ENCODE data around the gene CEP120.

The CEP120 gene

DNA sequence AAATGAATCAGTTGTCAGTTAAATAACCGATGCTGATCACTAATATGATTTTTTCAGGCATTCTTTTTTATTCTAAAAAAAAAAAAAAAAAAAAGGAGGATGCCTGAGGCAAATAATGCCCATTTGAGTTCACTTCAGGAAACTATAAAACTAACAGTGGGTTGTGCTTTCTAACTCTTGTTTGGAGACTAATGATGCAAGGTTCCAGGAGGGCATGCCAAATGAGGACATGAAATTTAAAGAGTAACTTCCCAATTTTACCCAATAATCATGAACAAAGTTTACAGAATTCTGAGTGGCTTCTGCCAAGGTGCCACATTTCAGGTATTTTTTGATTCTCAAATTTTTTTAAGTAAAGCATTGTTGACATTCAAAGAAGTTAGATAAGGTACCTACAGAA, 41.0 kb downstream of the CEP120 start:
- TF ChIP-seq, protein P1, sequence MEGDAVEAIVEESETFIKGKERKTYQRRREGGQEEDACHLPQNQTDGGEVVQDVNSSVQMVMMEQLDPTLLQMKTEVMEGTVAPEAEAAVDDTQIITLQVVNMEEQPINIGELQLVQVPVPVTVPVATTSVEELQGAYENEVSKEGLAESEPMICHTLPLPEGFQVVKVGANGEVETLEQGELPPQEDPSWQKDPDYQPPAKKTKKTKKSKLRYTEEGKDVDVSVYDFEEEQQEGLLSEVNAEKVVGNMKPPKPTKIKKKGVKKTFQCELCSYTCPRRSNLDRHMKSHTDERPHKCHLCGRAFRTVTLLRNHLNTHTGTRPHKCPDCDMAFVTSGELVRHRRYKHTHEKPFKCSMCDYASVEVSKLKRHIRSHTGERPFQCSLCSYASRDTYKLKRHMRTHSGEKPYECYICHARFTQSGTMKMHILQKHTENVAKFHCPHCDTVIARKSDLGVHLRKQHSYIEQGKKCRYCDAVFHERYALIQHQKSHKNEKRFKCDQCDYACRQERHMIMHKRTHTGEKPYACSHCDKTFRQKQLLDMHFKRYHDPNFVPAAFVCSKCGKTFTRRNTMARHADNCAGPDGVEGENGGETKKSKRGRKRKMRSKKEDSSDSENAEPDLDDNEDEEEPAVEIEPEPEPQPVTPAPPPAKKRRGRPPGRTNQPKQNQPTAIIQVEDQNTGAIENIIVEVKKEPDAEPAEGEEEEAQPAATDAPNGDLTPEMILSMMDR (IDR thresholded peaks at IDR 0.05; ENCODE audit: poor library complexity, severe bottlenecking) = no peak
- Histone ChIP-seq H3K27ac (ENCODE audit: poor library complexity, severe bottlenecking) (no peak overlapping the region), H3K36me3 (ENCODE audit: low read depth) (peaks cover 94% of the 10 kb centered on the region)

DNA sequence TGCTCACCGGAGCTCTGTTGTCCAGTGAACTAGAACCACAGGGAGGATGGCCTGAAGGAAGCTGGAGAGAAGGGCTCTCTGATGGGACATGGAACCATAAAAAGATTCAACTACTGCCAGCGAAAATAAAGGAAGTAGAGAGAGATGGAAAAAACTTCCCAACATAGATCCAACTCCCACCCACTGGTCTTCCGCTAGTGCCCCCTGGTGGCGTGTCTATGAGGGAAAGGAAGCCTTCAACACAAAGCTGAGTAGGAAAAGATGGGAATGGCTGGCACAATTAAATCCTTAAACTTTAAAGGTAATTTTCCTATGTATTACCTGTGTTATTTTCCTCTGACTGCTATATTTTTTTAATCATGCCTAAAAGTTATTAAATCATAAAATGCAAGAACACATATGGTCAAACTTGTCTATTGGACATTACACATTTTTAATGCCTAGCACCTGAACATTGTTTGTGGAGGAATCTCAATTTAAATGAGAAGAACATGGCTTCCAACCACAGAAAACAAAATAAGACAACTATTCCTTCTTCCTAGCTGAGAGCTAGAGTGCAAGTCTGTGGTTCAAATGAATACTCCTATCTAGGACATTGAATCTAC, 51.5 kb downstream of the CEP120 start:
- Histone ChIP-seq H3K27ac (ENCODE audit: poor library complexity, severe bottlenecking) (no peak overlapping the region), H3K27me3 (ENCODE audit: insufficient read depth, poor library complexity, severe bottlenecking) (no peaks in the 10 kb centered on the region), H3K4me1 (ENCODE audit: insufficient read depth, poor library complexity, severe bottlenecking) (no peaks in the 10 kb centered on the region), H3K9me3 (ENCODE audit: severe bottlenecking) (no peaks in the 10 kb centered on the region), H3K36me3 (ENCODE audit: low read depth) (peaks cover 87% of the 10 kb centered on the region), H3K4me3 (ENCODE audit: severe bottlenecking) (no peak overlapping the region)
- DNase-seq (ENCODE audit: low spot score) (no peak), ATAC-seq (ENCODE audit: low read depth) (0 out of 3 replicates have a peak, but pooled peaks have one; percentile 23)
- TF ChIP-seq, protein P1 (IDR thresholded peaks at IDR 0.05; ENCODE audit: poor library complexity, severe bottlenecking) = peak; percentile 59

More for the DNA sequence above, 41.0 kb downstream of the CEP120 start:
- DNase-seq (ENCODE audit: low spot score) (no peak), ATAC-seq (ENCODE audit: low read depth) (no peak)
- no peaks in the 10 kb centered on the region for H3K9me3 ChIP-seq (ENCODE audit: severe bottlenecking)
- no peaks in the 10 kb centered on the region for H3K27me3 ChIP-seq (ENCODE audit: insufficient read depth, poor library complexity, severe bottlenecking)
- no peaks in the 10 kb centered on the region for H3K4me1 ChIP-seq (ENCODE audit: insufficient read depth, poor library complexity, severe bottlenecking)
- H3K4me3 ChIP-seq (ENCODE audit: severe bottlenecking) = no peak overlapping the region

DNA sequence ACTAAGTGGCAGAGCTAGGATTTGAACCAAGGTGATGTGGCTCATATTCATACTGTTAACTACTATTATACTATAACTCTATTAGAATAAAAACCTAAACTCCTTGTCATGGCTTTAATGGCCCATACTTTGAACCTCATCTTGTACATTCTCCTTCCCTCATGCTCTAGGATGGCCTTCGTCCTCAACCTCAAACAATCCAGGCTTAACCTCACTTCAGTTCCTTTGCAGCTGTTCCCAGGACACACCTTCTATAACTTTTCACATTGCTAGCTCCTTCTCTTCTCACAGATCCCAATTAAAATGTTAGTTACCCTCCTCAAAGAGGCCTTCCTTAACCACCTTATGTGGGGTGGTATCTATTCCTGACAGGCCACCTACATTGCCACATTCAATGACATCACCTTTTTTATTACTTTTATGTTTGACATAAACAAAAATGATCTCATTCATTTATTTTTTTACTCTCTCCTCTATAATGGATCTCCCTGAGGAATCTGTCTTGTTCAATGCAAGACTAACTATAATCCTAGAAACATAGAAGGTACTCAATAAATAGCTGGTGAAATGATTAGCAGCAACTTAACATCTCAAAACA, 53.7 kb downstream of the CEP120 start:
- Histone ChIP-seq H3K4me3 (ENCODE audit: severe bottlenecking) (no peak overlapping the region), H3K27me3 (ENCODE audit: insufficient read depth, poor library complexity, severe bottlenecking) (no peaks in the 10 kb centered on the region), H3K36me3 (ENCODE audit: low read depth) (peaks cover 87% of the 10 kb centered on the region), H3K4me1 (ENCODE audit: insufficient read depth, poor library complexity, severe bottlenecking) (no peaks in the 10 kb centered on the region), H3K9me3 (ENCODE audit: severe bottlenecking) (no peaks in the 10 kb centered on the region), H3K27ac (ENCODE audit: poor library complexity, severe bottlenecking) (no peak overlapping the region)
- TF ChIP-seq, protein P1 (IDR thresholded peaks at IDR 0.05; ENCODE audit: poor library complexity, severe bottlenecking) = no peak
- no peak for ATAC-seq (ENCODE audit: low read depth)
- no peak for DNase-seq (ENCODE audit: low spot score)

DNA sequence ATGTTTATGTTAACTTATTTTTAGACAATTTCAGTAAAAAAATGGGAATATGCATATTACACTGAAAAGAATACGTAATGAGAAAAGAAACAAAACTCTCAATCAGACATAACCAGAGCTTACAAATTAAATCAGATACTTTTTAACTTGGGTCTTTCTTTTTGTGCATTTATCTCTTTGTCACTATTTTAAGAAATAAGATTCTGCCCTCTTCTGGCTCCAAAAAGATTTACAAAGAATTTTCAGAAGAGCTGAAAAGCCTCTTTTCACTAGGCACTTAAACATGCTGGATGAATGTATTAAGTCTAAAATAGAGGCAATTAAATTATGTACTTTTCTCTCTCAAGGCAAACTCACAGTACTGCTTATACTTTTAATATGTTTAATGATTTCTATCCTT, 55.5 kb downstream of the CEP120 start:
- H3K36me3 ChIP-seq (ENCODE audit: low read depth) = peaks cover 87% of the 10 kb centered on the region
- DNase-seq (ENCODE audit: low spot score) (no peak), ATAC-seq (ENCODE audit: low read depth) (no peak)
- H3K27me3 ChIP-seq (ENCODE audit: insufficient read depth, poor library complexity, severe bottlenecking) = no peaks in the 10 kb centered on the region
- no peak overlapping the region for H3K4me3 ChIP-seq (ENCODE audit: severe bottlenecking)
- H3K9me3 ChIP-seq (ENCODE audit: severe bottlenecking) = no peaks in the 10 kb centered on the region
- H3K4me1 ChIP-seq (ENCODE audit: insufficient read depth, poor library complexity, severe bottlenecking) = no peaks in the 10 kb centered on the region
- no peak overlapping the region for H3K27ac ChIP-seq (ENCODE audit: poor library complexity, severe bottlenecking)
- TF ChIP-seq, protein P1 (IDR thresholded peaks at IDR 0.05; ENCODE audit: poor library complexity, severe bottlenecking) = peak; percentile 70

DNA sequence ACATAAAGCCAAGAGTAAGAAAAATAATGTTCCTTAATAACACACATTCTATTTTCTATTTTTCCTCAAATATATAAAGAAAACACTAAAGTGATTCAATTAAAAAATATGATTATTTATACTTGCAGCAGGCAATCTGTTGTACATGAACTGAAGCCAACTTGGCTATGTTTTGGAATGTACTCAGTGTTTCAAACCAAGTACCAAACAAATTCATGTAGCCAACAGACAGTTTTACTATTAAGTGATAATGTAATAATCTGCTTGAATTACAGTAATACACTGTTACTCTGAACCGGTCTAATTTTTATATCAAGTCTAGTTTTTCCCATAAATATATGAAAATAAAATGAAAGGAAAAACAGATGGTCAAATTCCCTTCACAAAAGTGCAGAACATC, 58.0 kb downstream of the CEP120 start:
- peaks cover 82% of the 10 kb centered on the region for H3K36me3 ChIP-seq (ENCODE audit: low read depth)
- DNase-seq (ENCODE audit: low spot score) = no peak
- H3K9me3 ChIP-seq (ENCODE audit: severe bottlenecking) = no peaks in the 10 kb centered on the region
- H3K4me1 ChIP-seq (ENCODE audit: insufficient read depth, poor library complexity, severe bottlenecking) = no peaks in the 10 kb centered on the region
- ATAC-seq (ENCODE audit: low read depth) = no peak
- TF ChIP-seq, protein P1 (IDR thresholded peaks at IDR 0.05; ENCODE audit: poor library complexity, severe bottlenecking) = no peak
- H3K27me3 ChIP-seq (ENCODE audit: insufficient read depth, poor library complexity, severe bottlenecking) = no peaks in the 10 kb centered on the region
- H3K27ac ChIP-seq (ENCODE audit: poor library complexity, severe bottlenecking) = no peak overlapping the region
- H3K4me3 ChIP-seq (ENCODE audit: severe bottlenecking) = no peak overlapping the region
